ENCODE data around the gene EHMT1. TPM values are rescaled to one million over a fixed set of nuclear protein-coding genes. Genes with fewer than 3 reads are reported as not detected.

Gene EHMT1
- total RNA-seq, 1 experiment from 2014 or later: 112 TPM

- WGBS (ENCODE audit: extremely low coverage, insufficient read length, low lambda C conversion rate): no CpG with 5 or more reads among the region's 24 CpGs
- Mint-ChIP-seq H3K36me3 (ENCODE audit: insufficient read depth in 1 of 3, low read depth in 3 of 3) (peaks cover 55 to 85% (median 85%) of the 10 kb centered on the region in 3 experiments; a peak in 6 of 7 replicates), H3K27ac (peak overlapping the region; percentile 49 to 83 (median 63); a peak in 3 of 7 replicates)
Measured at GRCh38 chr9:137759649-137760321, 141.0 kb downstream of the EHMT1 start.

More at GRCh38 chr9:137759649-137760321, 141.0 kb downstream of the EHMT1 start:
- Histone ChIP-seq H3K27ac (ENCODE audit: insufficient read length, low read depth, low read length) (no peak overlapping the region), H3K18ac (ENCODE audit: insufficient read length, low read depth, low read length) (no peak overlapping the region), H4K5ac (ENCODE audit: insufficient read length, low read depth, low read length) (no peak overlapping the region), H2BK12ac (ENCODE audit: insufficient read length, low read depth, low read length) (no peak overlapping the region), H3K9me3 (ENCODE audit: control insufficient read depth, low read depth, low read length) (no peaks in the 10 kb centered on the region), H4K8ac (replicated peaks; ENCODE audit: insufficient read length, low read depth, low read length) (no peak overlapping the region), H3K23me2 (ENCODE audit: insufficient read length, low read depth, low read length, poor library complexity, severe bottlenecking) (no peaks in the 10 kb centered on the region), H3K56ac (ENCODE audit: insufficient read length, low read depth, low read length) (no peak overlapping the region), H2AK5ac (ENCODE audit: insufficient read length, low read length) (no peak overlapping the region), H3K27me3 (ENCODE audit: insufficient read depth, low read length) (no peaks in the 10 kb centered on the region), H2AFZ (ENCODE audit: low read length) (no peak overlapping the region), H3K4me1 (ENCODE audit: insufficient read depth, low read length) (no peaks in the 10 kb centered on the region), H3K79me1 (ENCODE audit: insufficient read depth, low read depth, low read length, poor library complexity, severe bottlenecking) (no peaks in the 10 kb centered on the region), H3K23ac (ENCODE audit: insufficient read length, low read depth, low read length) (no peak overlapping the region), H3K9ac (ENCODE audit: extremely low read depth, insufficient read length, low read length) (no peak overlapping the region), H2BK120ac (ENCODE audit: low read depth, low read length, poor library complexity, severe bottlenecking) (no peak overlapping the region), H2BK20ac (ENCODE audit: low read depth, low read length, poor library complexity, severe bottlenecking) (no peak overlapping the region), H3T11ph (ENCODE audit: low read length) (no peak overlapping the region), H3K79me2 (ENCODE audit: insufficient read depth, low read length) (no peaks in the 10 kb centered on the region), H3K14ac (ENCODE audit: insufficient read depth, low read length) (no peak overlapping the region), H2BK5ac (ENCODE audit: insufficient read length, low read length) (no peak overlapping the region), H3K4me2 (ENCODE audit: insufficient read depth, insufficient read length, low read length) (no peak overlapping the region), H4K91ac (ENCODE audit: insufficient read length, low read depth, low read length) (no peak overlapping the region), H2BK15ac (ENCODE audit: low read depth, low read length) (no peak overlapping the region), H3K4ac (ENCODE audit: low read depth, low read length) (no peak overlapping the region), H4K20me1 (ENCODE audit: control insufficient read depth, insufficient read depth, insufficient read length) (no peaks in the 10 kb centered on the region)
- H3K4me1 Mint-ChIP-seq: peaks cover 11 to 13% of the 10 kb centered on the region in 2 experiments
- no peak for TF ChIP-seq CTCF (conservative IDR thresholded peaks at IDR 0.05)
- no peaks in the 10 kb centered on the region for H3K27me3 Mint-ChIP-seq (ENCODE audit: low read depth)
- no peak overlapping the region for H3K4me3 Mint-ChIP-seq
- no peak for DNase-seq
- peaks cover 0 to 4% of the 10 kb centered on the region in 2 experiments; a peak in 1 of 5 replicates for H3K9me3 Mint-ChIP-seq

All from H9 (cell line).